Mucosa of rectum (tissue), 2 donors: Measurements from ENCODE around the gene TNFRSF1A.
A peak's percentile ranks its signal among the peaks of the same experiment; 100 is the strongest.

Source experiments
- H3K27ac ChIP-seq, 2 donors: one replicate each; pipeline ENCODE4 v1.7.0; 2013; ENCODE audit warnings: inconsistent platforms in 2 of 2, low read depth in 2 of 2, low read length in 2 of 2
- H3K27me3 ChIP-seq, 2 donors: one replicate each; pipeline ENCODE4 v1.7.0; 2013; ENCODE audit warnings: low read length in 2 of 2; ENCODE audit not compliant: control insufficient read depth in 2 of 2, insufficient read depth in 2 of 2
- H3K36me3 ChIP-seq, 2 donors: one replicate each; pipeline ENCODE4 v1.7.0; 2013; ENCODE audit warnings: low read length in 2 of 2; ENCODE audit not compliant: control insufficient read depth in 2 of 2, insufficient read depth in 2 of 2
- H3K4me1 ChIP-seq, 2 donors: one replicate each; pipeline ENCODE4 v1.7.0; 2013; ENCODE audit warnings: low read length in 2 of 2, mild to moderate bottlenecking in 1 of 2; ENCODE audit not compliant: control insufficient read depth in 2 of 2, insufficient read depth in 2 of 2
- H3K4me3 ChIP-seq, 2 donors: one replicate each; pipeline ENCODE4 v1.7.0; 2013; ENCODE audit warnings: low read length in 2 of 2
- H3K9ac ChIP-seq, 2 donors: one replicate each; pipeline ENCODE4 v1.7.0; 2013; ENCODE audit warnings: low read length in 2 of 2, low read depth in 1 of 2, mild to moderate bottlenecking in 1 of 2
- H3K9me3 ChIP-seq, 2 donors: one replicate each; pipeline ENCODE4 v1.7.0; 2013; ENCODE audit warnings: low read length in 2 of 2; ENCODE audit not compliant: control insufficient read depth in 2 of 2
- donor health status: healthy.
- donor health status: Normal muscosa, but diverticular disease.

TNFRSF1A gene

DNA sequence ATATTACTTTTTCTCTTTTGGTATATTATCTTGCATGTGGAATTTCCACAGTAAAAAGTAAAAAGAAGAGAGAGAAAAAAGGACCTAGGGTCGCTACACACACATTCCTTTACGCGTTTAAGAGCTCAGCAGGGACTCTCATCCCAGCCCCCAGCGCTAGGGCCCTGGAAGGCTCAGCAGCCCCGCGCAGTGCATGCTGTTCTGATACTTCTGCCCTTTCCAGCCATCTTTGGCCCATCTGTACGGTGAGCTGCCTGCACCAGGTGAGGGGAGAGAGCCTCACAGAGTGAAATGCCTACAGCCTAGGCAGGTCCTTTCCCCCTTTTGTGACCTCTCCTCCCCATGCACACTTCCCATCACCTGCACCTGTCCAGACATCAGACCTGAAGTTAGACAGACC, 40.5 kb upstream of the TNFRSF1A start:
- H3K36me3 ChIP-seq, result peaks cover 8 to 11% of the 10 kb centered on the region in 2 donors
- H3K27ac ChIP-seq, result no peak overlapping the region
- H3K27me3 ChIP-seq, result no peaks in the 10 kb centered on the region
- no peaks in the 10 kb centered on the region for H3K9me3 ChIP-seq
- peaks cover 31 to 42% of the 10 kb centered on the region in 2 donors for H3K4me1 ChIP-seq
- H3K9ac ChIP-seq, result no peak overlapping the region
- no peak overlapping the region for H3K4me3 ChIP-seq

DNA sequence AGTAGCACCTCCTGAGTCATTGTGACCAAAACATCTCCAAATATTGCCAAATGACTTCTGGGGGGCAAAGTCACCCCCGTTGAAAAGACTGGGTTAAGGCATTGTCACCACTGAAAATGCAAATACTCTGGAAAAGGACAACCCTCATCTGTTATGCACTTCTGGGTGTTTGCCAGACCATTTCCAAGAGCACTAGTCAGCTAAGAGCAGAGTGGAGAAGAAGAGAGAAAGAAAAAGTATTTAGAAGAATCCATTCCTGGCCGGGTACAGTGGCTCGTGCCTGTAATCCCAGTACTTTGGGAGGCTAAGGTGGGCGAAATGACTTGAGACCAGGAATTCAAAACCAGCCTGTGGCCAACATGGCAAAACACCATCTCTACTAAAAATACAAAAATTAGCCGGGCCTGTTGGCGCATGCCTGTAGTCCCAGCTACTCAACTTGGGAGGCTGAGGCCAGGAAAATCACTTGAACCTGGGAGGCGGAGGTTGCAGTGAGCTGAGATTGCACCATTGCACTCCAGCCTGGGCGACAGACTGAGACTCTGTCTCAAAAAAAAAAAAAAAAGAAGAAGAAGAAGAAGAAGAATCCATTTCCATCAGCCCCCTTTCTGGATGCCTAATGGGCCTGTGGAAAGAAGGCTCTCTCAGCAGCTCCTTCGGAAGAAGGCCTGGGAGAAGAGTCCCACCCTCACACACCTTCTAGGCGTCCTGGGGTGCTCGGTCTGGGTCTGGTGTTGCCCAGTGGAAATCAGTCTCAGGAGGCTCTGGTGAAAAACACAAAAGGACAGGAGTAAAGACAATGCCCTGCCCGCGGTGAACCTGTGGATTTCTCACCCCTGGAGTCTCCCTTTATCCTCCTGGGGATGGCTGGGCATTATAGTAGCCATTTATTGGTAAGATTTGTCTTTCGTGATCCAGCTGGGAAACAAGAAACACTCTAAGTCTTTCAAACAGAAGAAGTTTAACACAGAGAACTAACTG, 38.6 kb upstream of the TNFRSF1A start:
- Histone ChIP-seq H3K4me1 (peaks cover 50 to 55% of the 10 kb centered on the region in 2 donors), H3K9me3 (no peaks in the 10 kb centered on the region), H3K9ac (no peak overlapping the region), H3K36me3 (no peaks in the 10 kb centered on the region), H3K27ac (no peak overlapping the region), H3K27me3 (no peaks in the 10 kb centered on the region), H3K4me3 (no peak overlapping the region)

DNA sequence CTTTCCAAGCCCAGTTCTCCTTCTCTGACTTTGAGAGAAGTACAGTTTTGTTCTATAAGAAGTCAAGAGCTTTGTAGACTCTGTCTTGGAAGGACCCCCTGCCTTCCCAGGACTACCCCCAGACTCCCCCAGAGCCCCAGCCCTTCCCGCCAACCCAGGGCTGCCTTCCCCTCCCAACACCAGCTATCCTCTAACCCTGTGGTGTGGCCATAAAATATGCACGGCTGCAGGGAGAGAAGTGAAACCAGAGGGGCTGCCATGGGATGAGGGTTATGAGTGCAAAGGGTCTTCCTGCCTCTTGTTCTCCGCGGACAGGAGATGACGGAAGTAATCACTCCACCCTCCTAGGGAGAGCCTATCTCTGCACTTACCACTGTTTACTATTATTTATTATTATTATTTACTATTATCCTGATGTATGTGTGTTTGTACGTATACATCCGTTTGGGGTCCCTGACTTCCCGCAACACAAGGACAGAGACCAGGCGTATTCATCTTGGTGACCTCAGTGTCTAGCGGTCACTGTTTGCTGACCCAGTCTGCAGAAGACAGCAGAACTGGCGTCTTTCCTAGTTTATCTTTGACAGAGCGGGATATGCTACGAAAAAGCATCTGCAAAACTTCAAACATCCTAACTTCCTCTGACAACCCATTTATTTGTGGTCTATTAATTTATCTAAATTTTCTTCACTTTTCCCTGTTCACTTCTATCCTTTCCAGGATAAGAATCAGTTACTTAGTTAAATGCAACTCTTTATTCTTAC, 37.0 kb upstream of the TNFRSF1A start:
- peak overlapping the region; percentile 46 to 49 for H3K27ac ChIP-seq
- peaks cover 0 to under 1% of the 10 kb centered on the region in 2 donors for H3K27me3 ChIP-seq
- peaks cover 42 to 43% of the 10 kb centered on the region in 2 donors for H3K4me1 ChIP-seq
- peaks cover 0 to 4% of the 10 kb centered on the region in 2 donors for H3K36me3 ChIP-seq
- no peaks in the 10 kb centered on the region for H3K9me3 ChIP-seq
- H3K9ac ChIP-seq, result no peak overlapping the region
- H3K4me3 ChIP-seq, result no peak overlapping the region

- H3K27me3 ChIP-seq, result peaks cover 0 to 3% of the 10 kb centered on the region in 2 donors
- H3K27ac ChIP-seq, result peak overlapping the region; percentile 95 to 99
Observed at GRCh38 chr12:6377667-6377994, 35.8 kb upstream of the TNFRSF1A start.

DNA sequence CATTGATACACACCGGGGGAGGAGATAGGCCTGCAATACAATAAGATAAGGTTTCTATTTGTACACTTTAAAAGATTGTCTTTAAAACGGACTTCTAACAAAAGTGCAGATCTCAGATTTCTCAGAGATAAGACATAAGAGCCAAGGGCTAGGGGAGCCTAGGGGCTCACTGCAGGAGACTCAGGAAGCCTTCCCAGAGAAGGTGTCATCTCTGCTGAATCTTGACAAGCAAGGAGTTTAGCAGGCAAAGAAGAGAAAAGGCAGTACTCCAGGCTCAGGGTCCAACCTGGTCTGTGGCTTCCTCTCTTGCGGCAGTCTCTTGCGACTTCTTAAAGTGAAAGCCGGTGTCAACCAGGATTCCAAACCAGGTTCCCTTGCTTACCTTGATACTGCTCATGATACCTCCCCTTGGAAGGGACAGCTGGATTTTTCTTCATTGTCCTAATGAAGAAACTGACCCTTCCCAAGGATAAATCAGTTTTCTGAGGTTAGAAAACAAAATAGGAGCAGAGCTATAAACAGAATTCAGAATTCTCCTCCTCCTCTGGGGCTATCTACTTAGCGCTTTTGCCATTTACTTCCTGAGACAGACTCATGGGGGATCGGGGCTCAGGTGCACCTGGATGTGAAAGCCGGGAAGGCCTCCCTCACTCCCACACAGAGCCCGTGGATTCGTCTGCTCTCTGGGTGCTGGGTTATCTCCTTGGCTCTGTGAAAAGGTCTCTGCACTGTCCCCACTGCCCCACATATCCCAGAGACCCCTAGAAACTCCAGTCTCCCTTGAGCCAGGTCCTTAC, 35.2 kb upstream of the TNFRSF1A start:
- H3K9ac ChIP-seq, result peak overlapping the region; percentile 27 to 100
- peak overlapping the region; percentile 1 to 98 for H3K4me3 ChIP-seq
- peaks cover 0 to 3% of the 10 kb centered on the region in 2 donors for H3K27me3 ChIP-seq
- peaks cover 47 to 50% of the 10 kb centered on the region in 2 donors for H3K4me1 ChIP-seq
- no peaks in the 10 kb centered on the region for H3K9me3 ChIP-seq
- H3K27ac ChIP-seq, result peak overlapping the region; percentile 95 to 99
- H3K36me3 ChIP-seq, result peaks cover 0 to 4% of the 10 kb centered on the region in 2 donors

More at GRCh38 chr12:6377667-6377994, 35.8 kb upstream of the TNFRSF1A start:
- H3K9ac ChIP-seq, result peak overlapping the region; percentile 20 to 100
- no peak overlapping the region for H3K4me3 ChIP-seq
- peaks cover 42 to 45% of the 10 kb centered on the region in 2 donors for H3K4me1 ChIP-seq
- no peaks in the 10 kb centered on the region for H3K9me3 ChIP-seq
- peaks cover 0 to 4% of the 10 kb centered on the region in 2 donors for H3K36me3 ChIP-seq

- Histone ChIP-seq H3K27me3 (peaks cover 0 to 3% of the 10 kb centered on the region in 2 donors), H3K36me3 (peaks cover 0 to 4% of the 10 kb centered on the region in 2 donors), H3K4me3 (peak overlapping the region; percentile 1 to 98), H3K27ac (peak overlapping the region; percentile 95 to 99), H3K9ac (peak overlapping the region; percentile 56 to 100), H3K4me1 (peaks cover 53 to 56% of the 10 kb centered on the region in 2 donors), H3K9me3 (no peaks in the 10 kb centered on the region)
Observed at GRCh38 chr12:6376079-6376869, 34.4 kb upstream of the TNFRSF1A start.

DNA sequence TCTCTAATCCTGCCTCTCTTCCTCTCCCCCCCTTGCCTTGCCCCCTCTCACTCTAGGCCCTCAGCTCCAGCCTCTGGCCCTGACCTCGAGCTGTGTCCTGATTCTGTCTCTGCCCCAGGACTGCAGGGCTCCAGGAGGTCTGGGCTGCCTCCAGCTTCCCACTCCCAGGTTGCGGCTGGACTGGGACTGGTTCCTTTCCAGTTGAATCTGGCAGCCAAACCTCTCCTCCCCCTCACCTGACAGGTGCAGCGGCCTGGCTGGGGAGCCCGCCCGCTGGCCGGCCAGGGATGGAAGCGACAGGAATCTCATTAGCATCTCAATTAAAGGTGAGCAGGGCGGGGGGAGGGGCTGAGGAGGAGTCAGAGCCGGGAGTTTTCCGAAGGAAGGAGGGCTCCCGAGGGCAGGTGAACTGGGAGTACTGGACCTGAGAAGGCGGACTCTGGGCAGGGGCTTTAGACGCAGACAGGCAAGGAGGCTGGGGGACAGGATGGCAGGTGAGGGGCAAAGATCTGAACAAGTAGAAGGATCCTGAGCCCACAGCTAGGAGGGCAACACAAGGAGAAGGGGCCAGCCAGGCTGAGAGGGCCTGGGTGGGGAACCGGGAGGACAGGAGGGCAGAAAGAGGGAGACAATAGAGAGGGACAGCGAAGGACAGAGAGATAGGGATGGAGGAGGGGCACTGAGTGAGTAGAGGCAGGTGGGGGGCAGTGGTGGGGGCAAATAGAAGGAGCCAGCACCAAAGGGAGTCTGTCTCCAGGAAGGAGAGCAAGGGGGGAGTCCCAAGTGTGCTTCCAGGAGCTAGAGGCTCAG, 33.6 kb upstream of the TNFRSF1A start, which contains the start of gene SCNN1A:
TSS of gene SCNN1A (minus strand) at position 295 of the 810 bp plus-strand sequence. CDS start 780 bp downstream, outside the sequence.
- Histone ChIP-seq H3K27me3 (peaks cover 0 to 3% of the 10 kb centered on the region in 2 donors), H3K9me3 (no peaks in the 10 kb centered on the region), H3K9ac (peak within 1 kb of the TSS; percentile 84 to 100), H3K36me3 (peaks cover 0 to 4% of the 10 kb centered on the region in 2 donors), H3K27ac (peak within 1 kb of the TSS; percentile 95 to 99), H3K4me1 (peaks cover 55 to 60% of the 10 kb centered on the region in 2 donors), H3K4me3 (peak within 1 kb of the TSS; percentile 71 to 98)

GRCh38 chr12:6374786-6375160, 32.9 kb upstream of the TNFRSF1A start:
- H3K36me3 ChIP-seq, result peaks cover 0 to 4% of the 10 kb centered on the region in 2 donors
- peak overlapping the region; percentile 95 to 99 for H3K27ac ChIP-seq
- peak overlapping the region; percentile 84 to 100 for H3K9ac ChIP-seq
- H3K4me1 ChIP-seq, result peaks cover 61 to 67% of the 10 kb centered on the region in 2 donors
- peak overlapping the region; percentile 71 to 98 for H3K4me3 ChIP-seq
- H3K27me3 ChIP-seq, result peaks cover 0 to 3% of the 10 kb centered on the region in 2 donors
- no peaks in the 10 kb centered on the region for H3K9me3 ChIP-seq
